GM12878 (cell line): ENCODE results near the gene NKD1.

Source experiments
- EZH2 ChIP-seq: IDR thresholded peaks from 2 replicates; pipeline ENCODE4 v1.6.1; 2012; ENCODE audit warnings: low read depth, mild to moderate bottlenecking, control low read depth, inconsistent platforms, low read length, borderline replicate concordance; ENCODE audit not compliant: control insufficient read depth
- FOS ChIP-seq: IDR thresholded peaks from 3 replicates; pipeline ENCODE4 v1.6.1; 2011; ENCODE audit warnings: borderline replicate concordance; ENCODE audit not compliant: insufficient read length; ENCODE audit errors: extremely low read depth
- HDAC2 ChIP-seq: fragments of 200-600 bp; sonication (generic); IDR thresholded peaks from 2 replicates; pipeline ENCODE4 v1.6.1; 2017
- HDAC6 ChIP-seq: fragments of 200-600 bp; sonication (generic); IDR thresholded peaks from one replicate; pipeline ENCODE4 v1.8.0; 2017; ENCODE audit warnings: antibody characterized with exemption; ENCODE audit not compliant: unreplicated experiment
- JUND ChIP-seq: IDR thresholded peaks from 2 replicates; pipeline ENCODE4 v1.6.1; 2012; ENCODE audit warnings: low read depth, mild to moderate bottlenecking, low read length, improper control_type of control experiment, moderate library complexity
- POLR2AphosphoS2 ChIP-seq: IDR thresholded peaks from 2 replicates; pipeline ENCODE4 v1.6.1; 2011; ENCODE audit warnings: low read depth, mild to moderate bottlenecking, low read length, improper control_type of control experiment, moderate library complexity
- POLR2AphosphoS5 ChIP-seq: IDR thresholded peaks from 2 replicates; pipeline ENCODE4 v1.6.1; 2011; ENCODE audit warnings: mild to moderate bottlenecking, low read length, inconsistent platforms
- SPI1 ChIP-seq: IDR thresholded peaks from 2 replicates; pipeline ENCODE4 v1.6.1; 2011; ENCODE audit warnings: low read depth, mild to moderate bottlenecking, low read length, moderate library complexity, borderline replicate concordance; ENCODE audit not compliant: insufficient read depth
- SREBF1 ChIP-seq: IDR thresholded peaks from 2 replicates; pipeline ENCODE4 v1.6.1; 2012; ENCODE audit warnings: mild to moderate bottlenecking, low read length
- TARDBP ChIP-seq: IDR thresholded peaks from 2 replicates; pipeline ENCODE4 v1.6.1; 2016; ENCODE audit warnings: borderline replicate concordance
- ZSCAN29 ChIP-seq: fragments of 450-650 bp; IDR thresholded peaks from 2 replicates; pipeline ENCODE4 v1.6.1; 2017; ENCODE audit warnings: mild to moderate bottlenecking, moderate library complexity
- TF ChIP-seq, protein P1 (sequence below): IDR thresholded peaks from 2 replicates; pipeline ENCODE4 v1.6.1; 2011; ENCODE audit warnings: borderline replicate concordance, low read depth, mild to moderate bottlenecking, moderate library complexity, low read length; ENCODE audit not compliant: insufficient read depth, poor library complexity, severe bottlenecking
- TF ChIP-seq, protein P2 (sequence below), 3 experiments: IDR thresholded peaks in 2 of 3; conservative IDR thresholded peaks in 1 of 3; 2 replicates each; pipeline ENCODE4 v1.5.1; 2011; ENCODE audit warnings: low read depth in 3 of 3, low read length in 3 of 3, mild to moderate bottlenecking in 3 of 3, control low read depth in 2 of 3, moderate library complexity in 2 of 3, inconsistent platforms in 1 of 3, mixed read lengths in 1 of 3; ENCODE audit not compliant: control insufficient read depth in 2 of 3, insufficient read depth in 1 of 3; ENCODE audit errors: extremely low read depth in 1 of 3

GRCh38 chr16:50628156-50628802 is 80.1 kb downstream of the NKD1 start:
- TF ChIP-seq HDAC6 (no peak), FOS (no peak), HDAC2 (no peak), SREBF1 (no peak), POLR2AphosphoS5 (no peak), ZSCAN29 (no peak), EZH2 (no peak), JUND (no peak), POLR2AphosphoS2 (no peak), SPI1 (no peak), TARDBP (no peak)
- TF ChIP-seq, protein P1, sequence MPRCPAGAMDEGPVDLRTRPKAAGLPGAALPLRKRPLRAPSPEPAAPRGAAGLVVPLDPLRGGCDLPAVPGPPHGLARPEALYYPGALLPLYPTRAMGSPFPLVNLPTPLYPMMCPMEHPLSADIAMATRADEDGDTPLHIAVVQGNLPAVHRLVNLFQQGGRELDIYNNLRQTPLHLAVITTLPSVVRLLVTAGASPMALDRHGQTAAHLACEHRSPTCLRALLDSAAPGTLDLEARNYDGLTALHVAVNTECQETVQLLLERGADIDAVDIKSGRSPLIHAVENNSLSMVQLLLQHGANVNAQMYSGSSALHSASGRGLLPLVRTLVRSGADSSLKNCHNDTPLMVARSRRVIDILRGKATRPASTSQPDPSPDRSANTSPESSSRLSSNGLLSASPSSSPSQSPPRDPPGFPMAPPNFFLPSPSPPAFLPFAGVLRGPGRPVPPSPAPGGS, result no peak
- TF ChIP-seq, protein P2, sequence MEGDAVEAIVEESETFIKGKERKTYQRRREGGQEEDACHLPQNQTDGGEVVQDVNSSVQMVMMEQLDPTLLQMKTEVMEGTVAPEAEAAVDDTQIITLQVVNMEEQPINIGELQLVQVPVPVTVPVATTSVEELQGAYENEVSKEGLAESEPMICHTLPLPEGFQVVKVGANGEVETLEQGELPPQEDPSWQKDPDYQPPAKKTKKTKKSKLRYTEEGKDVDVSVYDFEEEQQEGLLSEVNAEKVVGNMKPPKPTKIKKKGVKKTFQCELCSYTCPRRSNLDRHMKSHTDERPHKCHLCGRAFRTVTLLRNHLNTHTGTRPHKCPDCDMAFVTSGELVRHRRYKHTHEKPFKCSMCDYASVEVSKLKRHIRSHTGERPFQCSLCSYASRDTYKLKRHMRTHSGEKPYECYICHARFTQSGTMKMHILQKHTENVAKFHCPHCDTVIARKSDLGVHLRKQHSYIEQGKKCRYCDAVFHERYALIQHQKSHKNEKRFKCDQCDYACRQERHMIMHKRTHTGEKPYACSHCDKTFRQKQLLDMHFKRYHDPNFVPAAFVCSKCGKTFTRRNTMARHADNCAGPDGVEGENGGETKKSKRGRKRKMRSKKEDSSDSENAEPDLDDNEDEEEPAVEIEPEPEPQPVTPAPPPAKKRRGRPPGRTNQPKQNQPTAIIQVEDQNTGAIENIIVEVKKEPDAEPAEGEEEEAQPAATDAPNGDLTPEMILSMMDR (IDR thresholded peaks at IDR 0.05 in 2 of 3, conservative IDR thresholded peaks at IDR 0.05 in 1 of 3; ENCODE audit: control insufficient read depth in 2 of 3, extremely low read depth in 1 of 3, insufficient read depth in 1 of 3, low read depth in 3 of 3, low read length in 3 of 3), result no peak
